Neural cell (in vitro differentiated cells): ENCODE data around the gene IRF3. TPM values are rescaled to one million over a fixed set of nuclear protein-coding genes. Genes with fewer than 3 reads are reported as not detected.

ENCODE experiments used
- H2AFZ ChIP-seq: fragments of 200-600, 300-800 bp; sonication (generic), shearing (Covaris generic); 2 replicates; pipeline ENCODE4 v1.6.0; 2014; ENCODE audit warnings: low read depth, mild to moderate bottlenecking, antibody characterized with exemption, low read length, moderate library complexity
- H3F3A ChIP-seq: fragments of 200-600 bp; shearing (Covaris generic); 2 replicates; pipeline ENCODE4 v1.6.1; 2016; ENCODE audit warnings: mild to moderate bottlenecking, moderate library complexity, mixed read lengths, antibody characterized with exemption, low read length; ENCODE audit not compliant: insufficient read depth, poor library complexity, severe bottlenecking
- H3K27ac ChIP-seq: fragments of 200-600, 300-800 bp; sonication (generic), shearing (Covaris generic); 2 replicates; pipeline ENCODE4 v1.5.1; 2014; ENCODE audit warnings: mild to moderate bottlenecking, low read length, moderate library complexity
- H3K27me3 ChIP-seq: fragments of 300-800, 200-600 bp; sonication (generic), shearing (Covaris generic); 2 replicates; pipeline ENCODE4 v1.6.0; 2014; ENCODE audit warnings: mild to moderate bottlenecking, low read depth, low read length, moderate library complexity; ENCODE audit not compliant: insufficient read depth
- H3K36me3 ChIP-seq: fragments of 300-800, 200-600 bp; sonication (generic), shearing (Covaris generic); 2 replicates; pipeline ENCODE4 v1.5.1; 2014; ENCODE audit warnings: mild to moderate bottlenecking, antibody characterized with exemption, low read length, moderate library complexity; ENCODE audit not compliant: insufficient read depth
- H3K4me2 ChIP-seq: fragments of 300-800, 200-600 bp; sonication (generic), shearing (Covaris generic); 2 replicates; pipeline ENCODE4 v1.6.0; 2014; ENCODE audit warnings: mild to moderate bottlenecking, low read length
- H3K4me3 ChIP-seq: fragments of 300-800, 200-600 bp; sonication (generic), shearing (Covaris generic); 2 replicates; pipeline ENCODE4 v1.5.1; 2014; ENCODE audit warnings: mild to moderate bottlenecking, low read length, moderate library complexity
- H3K79me2 ChIP-seq: fragments of 200-600 bp; shearing (Covaris generic); replicated peaks from 2 replicates; pipeline ENCODE4 v1.6.0; 2014; ENCODE audit warnings: mild to moderate bottlenecking, low read length, moderate library complexity; ENCODE audit not compliant: insufficient read depth
- H3K9ac ChIP-seq: fragments of 300-800, 200-600 bp; sonication (generic), shearing (Covaris generic); 2 replicates; pipeline ENCODE4 v1.6.1; 2016; ENCODE audit warnings: mild to moderate bottlenecking, low read length, mixed read lengths
- H3K9me2 ChIP-seq: fragments of 200-600 bp; shearing (Covaris generic); 2 replicates; pipeline ENCODE4 v1.6.1; 2016; ENCODE audit warnings: mild to moderate bottlenecking, low read length, mixed read lengths; ENCODE audit not compliant: insufficient read depth
- H3K9me3 ChIP-seq: fragments of 200-600, 300-800 bp; sonication (generic), shearing (Covaris generic); 2 replicates; pipeline ENCODE4 v1.6.1; 2016; ENCODE audit warnings: mild to moderate bottlenecking, mixed run types, low read length, moderate library complexity, mixed read lengths
- H4K20me1 ChIP-seq: fragments of 200-600 bp; shearing (Covaris generic); 2 replicates; pipeline ENCODE4 v1.6.1; 2016; ENCODE audit warnings: mild to moderate bottlenecking, mixed run types; ENCODE audit not compliant: insufficient read depth
- EP300 ChIP-seq: fragments of 450-650 bp; conservative IDR thresholded peaks from 2 replicates; pipeline ENCODE4 v1.6.1; 2014; ENCODE audit warnings: antibody characterized with exemption, mild to moderate bottlenecking, moderate library complexity; ENCODE audit not compliant: poor library complexity, severe bottlenecking
- EZH2 ChIP-seq: fragments of 200-600, 300-800 bp; shearing (Covaris generic), sonication (generic); IDR thresholded peaks from 2 replicates; pipeline ENCODE4 v1.6.1; 2014; ENCODE audit warnings: antibody characterized with exemption, low read length, borderline replicate concordance, mild to moderate bottlenecking; ENCODE audit not compliant: insufficient read depth, poor library complexity, severe bottlenecking
- MXI1 ChIP-seq: fragments of 450-650 bp; conservative IDR thresholded peaks from 2 replicates; pipeline ENCODE4 v1.6.1; 2014; ENCODE audit warnings: antibody characterized with exemption, mild to moderate bottlenecking; ENCODE audit not compliant: poor library complexity, severe bottlenecking
- POLR2AphosphoS5 ChIP-seq: IDR thresholded peaks from 2 replicates; pipeline ENCODE4 v1.6.1; 2012
- RAD21 ChIP-seq: fragments of 450-650 bp; conservative IDR thresholded peaks from 2 replicates; pipeline ENCODE4 v1.6.1; 2014; ENCODE audit warnings: antibody characterized with exemption, mild to moderate bottlenecking, moderate library complexity
- SMC3 ChIP-seq: fragments of 450-650 bp; conservative IDR thresholded peaks from 2 replicates; pipeline ENCODE4 v1.6.1; 2014; ENCODE audit warnings: antibody characterized with exemption, mild to moderate bottlenecking, moderate library complexity; ENCODE audit not compliant: poor library complexity
- TAF1 ChIP-seq: IDR thresholded peaks from 2 replicates; pipeline ENCODE4 v1.6.1; 2012; ENCODE audit warnings: low read depth
- polyA plus RNA-seq: library from polyadenylated mRNA; depleted of rRNA; stranded (reverse); fragments of >200 nt; gene quantifications from 2 replicates; pipeline ENCODE4 v1.2.3, GENCODE V29; 2014
- TF ChIP-seq, protein P1 (sequence below): fragments of 450-650 bp; IDR thresholded peaks from 2 replicates; pipeline ENCODE4 v1.5.1; 2014; ENCODE audit warnings: antibody characterized with exemption, mild to moderate bottlenecking, moderate library complexity; ENCODE audit not compliant: poor library complexity, severe bottlenecking
- TF ChIP-seq, protein P2 (sequence below): IDR thresholded peaks from 2 replicates; pipeline ENCODE4 v1.6.1; 2012; ENCODE audit warnings: borderline replicate concordance

The IRF3 gene
- polyA plus RNA-seq, 1 donor from 2014 or later: 39.4 TPM

- H3K36me3 ChIP-seq: peaks cover 4% of the 10 kb centered on the region
- H3K27me3 ChIP-seq: no peaks in the 10 kb centered on the region
- H3K9ac ChIP-seq: no peak overlapping the region
- no peaks in the 10 kb centered on the region for H3K79me2 ChIP-seq
- H3K4me3 ChIP-seq: no peak overlapping the region
- TF ChIP-seq TAF1 (no peak), RAD21 (no peak), EZH2 (no peak), POLR2AphosphoS5 (no peak), MXI1 (no peak), EP300 (no peak), SMC3 (no peak)
- TF ChIP-seq, protein P1, sequence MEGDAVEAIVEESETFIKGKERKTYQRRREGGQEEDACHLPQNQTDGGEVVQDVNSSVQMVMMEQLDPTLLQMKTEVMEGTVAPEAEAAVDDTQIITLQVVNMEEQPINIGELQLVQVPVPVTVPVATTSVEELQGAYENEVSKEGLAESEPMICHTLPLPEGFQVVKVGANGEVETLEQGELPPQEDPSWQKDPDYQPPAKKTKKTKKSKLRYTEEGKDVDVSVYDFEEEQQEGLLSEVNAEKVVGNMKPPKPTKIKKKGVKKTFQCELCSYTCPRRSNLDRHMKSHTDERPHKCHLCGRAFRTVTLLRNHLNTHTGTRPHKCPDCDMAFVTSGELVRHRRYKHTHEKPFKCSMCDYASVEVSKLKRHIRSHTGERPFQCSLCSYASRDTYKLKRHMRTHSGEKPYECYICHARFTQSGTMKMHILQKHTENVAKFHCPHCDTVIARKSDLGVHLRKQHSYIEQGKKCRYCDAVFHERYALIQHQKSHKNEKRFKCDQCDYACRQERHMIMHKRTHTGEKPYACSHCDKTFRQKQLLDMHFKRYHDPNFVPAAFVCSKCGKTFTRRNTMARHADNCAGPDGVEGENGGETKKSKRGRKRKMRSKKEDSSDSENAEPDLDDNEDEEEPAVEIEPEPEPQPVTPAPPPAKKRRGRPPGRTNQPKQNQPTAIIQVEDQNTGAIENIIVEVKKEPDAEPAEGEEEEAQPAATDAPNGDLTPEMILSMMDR: no peak
- TF ChIP-seq, protein P2, sequence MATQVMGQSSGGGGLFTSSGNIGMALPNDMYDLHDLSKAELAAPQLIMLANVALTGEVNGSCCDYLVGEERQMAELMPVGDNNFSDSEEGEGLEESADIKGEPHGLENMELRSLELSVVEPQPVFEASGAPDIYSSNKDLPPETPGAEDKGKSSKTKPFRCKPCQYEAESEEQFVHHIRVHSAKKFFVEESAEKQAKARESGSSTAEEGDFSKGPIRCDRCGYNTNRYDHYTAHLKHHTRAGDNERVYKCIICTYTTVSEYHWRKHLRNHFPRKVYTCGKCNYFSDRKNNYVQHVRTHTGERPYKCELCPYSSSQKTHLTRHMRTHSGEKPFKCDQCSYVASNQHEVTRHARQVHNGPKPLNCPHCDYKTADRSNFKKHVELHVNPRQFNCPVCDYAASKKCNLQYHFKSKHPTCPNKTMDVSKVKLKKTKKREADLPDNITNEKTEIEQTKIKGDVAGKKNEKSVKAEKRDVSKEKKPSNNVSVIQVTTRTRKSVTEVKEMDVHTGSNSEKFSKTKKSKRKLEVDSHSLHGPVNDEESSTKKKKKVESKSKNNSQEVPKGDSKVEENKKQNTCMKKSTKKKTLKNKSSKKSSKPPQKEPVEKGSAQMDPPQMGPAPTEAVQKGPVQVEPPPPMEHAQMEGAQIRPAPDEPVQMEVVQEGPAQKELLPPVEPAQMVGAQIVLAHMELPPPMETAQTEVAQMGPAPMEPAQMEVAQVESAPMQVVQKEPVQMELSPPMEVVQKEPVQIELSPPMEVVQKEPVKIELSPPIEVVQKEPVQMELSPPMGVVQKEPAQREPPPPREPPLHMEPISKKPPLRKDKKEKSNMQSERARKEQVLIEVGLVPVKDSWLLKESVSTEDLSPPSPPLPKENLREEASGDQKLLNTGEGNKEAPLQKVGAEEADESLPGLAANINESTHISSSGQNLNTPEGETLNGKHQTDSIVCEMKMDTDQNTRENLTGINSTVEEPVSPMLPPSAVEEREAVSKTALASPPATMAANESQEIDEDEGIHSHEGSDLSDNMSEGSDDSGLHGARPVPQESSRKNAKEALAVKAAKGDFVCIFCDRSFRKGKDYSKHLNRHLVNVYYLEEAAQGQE: no peak
- no peaks in the 10 kb centered on the region for H4K20me1 ChIP-seq
- no peaks in the 10 kb centered on the region for H3K9me2 ChIP-seq
- no peak overlapping the region for H3K4me2 ChIP-seq
- no peak overlapping the region for H2AFZ ChIP-seq
- no peaks in the 10 kb centered on the region for H3K9me3 ChIP-seq
- H3K27ac ChIP-seq: no peak overlapping the region
- H3F3A ChIP-seq: no peaks in the 10 kb centered on the region
Observed at GRCh38 chr19:49712397-49712859, 46.8 kb upstream of the IRF3 start.

- Histone ChIP-seq H3K4me2 (no peak overlapping the region), H3K27ac (no peak overlapping the region), H2AFZ (no peak overlapping the region), H3F3A (no peaks in the 10 kb centered on the region), H3K36me3 (peaks cover 10% of the 10 kb centered on the region), H3K27me3 (no peaks in the 10 kb centered on the region), H3K9me2 (no peaks in the 10 kb centered on the region), H3K9me3 (no peaks in the 10 kb centered on the region), H3K9ac (no peak overlapping the region), H3K79me2 (no peaks in the 10 kb centered on the region), H4K20me1 (no peaks in the 10 kb centered on the region), H3K4me3 (no peak overlapping the region)
- TF ChIP-seq SMC3 (no peak), TAF1 (no peak), EP300 (no peak)
- TF ChIP-seq, protein P1: no peak
- TF ChIP-seq, protein P2: no peak
Observed at GRCh38 chr19:49710372-49710951, 44.8 kb upstream of the IRF3 start.
